ENCODE data around the gene GPR137. TPM values are rescaled to one million over a fixed set of nuclear protein-coding genes. Genes with fewer than 3 reads are reported as not detected.
A peak's percentile ranks its signal among the peaks of the same experiment; 100 is the strongest.

GPR137 gene
- total and polyA plus RNA-seq, 8 donors, result 2.9 to 58.8 (median 20.0) TPM

DNA sequence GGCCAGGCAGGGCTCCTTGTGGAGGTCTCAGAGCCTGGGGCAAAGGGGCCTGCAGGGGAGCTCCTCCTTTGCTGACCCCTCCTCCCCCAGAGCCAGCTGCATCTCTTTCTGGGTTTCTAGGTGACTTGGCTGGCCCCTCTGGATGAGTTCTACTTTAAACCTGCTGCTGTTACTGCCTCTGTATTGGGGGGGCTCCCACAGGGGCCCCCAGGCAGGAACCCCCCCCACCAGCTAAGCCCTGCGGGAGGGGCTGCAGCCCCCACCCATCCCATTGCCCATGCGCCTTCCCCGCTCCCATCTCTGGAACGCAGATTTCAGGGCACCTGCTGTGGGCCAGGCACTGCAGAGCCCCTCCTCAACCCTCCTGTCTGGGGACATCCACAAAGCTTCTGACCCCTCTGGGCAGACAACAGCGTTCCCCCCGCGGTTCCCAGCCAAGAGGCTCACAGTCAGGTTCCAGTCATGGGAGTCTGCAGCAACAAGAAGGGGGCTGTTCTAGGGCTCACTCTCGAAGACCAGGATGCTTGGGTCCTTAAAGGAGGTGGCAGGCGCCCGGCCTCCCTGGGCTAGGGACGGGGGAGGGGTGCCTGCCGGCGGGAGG, 35.1 kb upstream of the GPR137 start:
- H3K4me1 ChIP-seq, result peaks cover 28 to 60% (median 54%) of the 10 kb centered on the region in 4 donors
- no peaks in the 10 kb centered on the region for H3K9me3 ChIP-seq
- H3K36me3 ChIP-seq, result peaks cover 12 to 14% (median 13%) of the 10 kb centered on the region in 4 donors
- H3K27me3 ChIP-seq, result no peaks in the 10 kb centered on the region
- intact Hi-C loops (cut with DNase I; ENCODE audit: low total_unique reads), result no loop called here
- WGBS, 5 donors, result 21 to 33% (median 26%) methylated on average over 9 to 13 of the region's 13 CpGs
- peak overlapping the region; percentile 80 to 86 (median 84) for H3K4me3 ChIP-seq
- no peak for TF ChIP-seq POLR2A (IDR thresholded peaks at IDR 0.05)
- no peak for TF ChIP-seq POLR2AphosphoS5 (IDR thresholded peaks at IDR 0.05)
- TF ChIP-seq, protein P1, sequence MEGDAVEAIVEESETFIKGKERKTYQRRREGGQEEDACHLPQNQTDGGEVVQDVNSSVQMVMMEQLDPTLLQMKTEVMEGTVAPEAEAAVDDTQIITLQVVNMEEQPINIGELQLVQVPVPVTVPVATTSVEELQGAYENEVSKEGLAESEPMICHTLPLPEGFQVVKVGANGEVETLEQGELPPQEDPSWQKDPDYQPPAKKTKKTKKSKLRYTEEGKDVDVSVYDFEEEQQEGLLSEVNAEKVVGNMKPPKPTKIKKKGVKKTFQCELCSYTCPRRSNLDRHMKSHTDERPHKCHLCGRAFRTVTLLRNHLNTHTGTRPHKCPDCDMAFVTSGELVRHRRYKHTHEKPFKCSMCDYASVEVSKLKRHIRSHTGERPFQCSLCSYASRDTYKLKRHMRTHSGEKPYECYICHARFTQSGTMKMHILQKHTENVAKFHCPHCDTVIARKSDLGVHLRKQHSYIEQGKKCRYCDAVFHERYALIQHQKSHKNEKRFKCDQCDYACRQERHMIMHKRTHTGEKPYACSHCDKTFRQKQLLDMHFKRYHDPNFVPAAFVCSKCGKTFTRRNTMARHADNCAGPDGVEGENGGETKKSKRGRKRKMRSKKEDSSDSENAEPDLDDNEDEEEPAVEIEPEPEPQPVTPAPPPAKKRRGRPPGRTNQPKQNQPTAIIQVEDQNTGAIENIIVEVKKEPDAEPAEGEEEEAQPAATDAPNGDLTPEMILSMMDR (IDR thresholded peaks at IDR 0.05), result no peak
- no peak for TF ChIP-seq EP300 (IDR thresholded peaks at IDR 0.05)
- DNase-seq, result no peak
- peak overlapping the region in 2 of 5 donors; percentile 86 to 89 for H3K27ac ChIP-seq

DNA sequence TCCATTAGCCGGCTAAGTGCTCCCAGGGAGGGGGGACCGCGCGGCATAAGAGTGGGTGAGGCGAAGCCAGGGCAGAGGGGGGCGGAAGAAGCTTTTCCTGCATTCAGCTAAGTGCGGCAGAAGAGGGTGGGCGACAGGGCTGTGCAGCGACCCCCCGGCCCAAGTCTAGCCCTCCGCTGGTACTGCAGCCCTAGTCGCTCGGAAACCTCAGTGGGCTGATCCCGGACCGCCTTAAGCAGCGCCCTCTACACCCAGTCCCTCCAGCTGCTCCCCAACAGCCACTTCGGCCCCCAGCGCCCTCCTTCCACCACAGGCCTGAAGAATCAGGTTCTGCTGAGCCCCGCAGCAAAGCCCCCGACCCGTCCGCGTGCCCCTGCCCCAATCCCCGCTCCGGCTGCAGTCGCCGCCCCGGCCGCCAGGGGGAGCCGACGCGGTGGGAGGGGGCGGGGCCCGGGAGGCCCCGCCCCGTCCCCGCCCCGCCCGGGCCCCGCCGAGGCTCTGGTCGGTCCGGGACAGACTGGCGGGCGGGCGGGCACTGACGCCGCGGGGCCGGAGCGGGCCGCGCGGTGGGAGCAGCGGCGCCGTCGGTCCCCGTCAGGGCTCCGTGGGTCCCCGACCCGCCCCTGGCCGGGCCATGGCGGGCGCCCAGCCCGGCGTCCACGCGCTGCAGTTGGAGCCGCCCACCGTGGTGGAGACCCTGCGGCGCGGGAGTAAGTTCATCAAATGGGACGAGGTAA, 34.5 kb upstream of the GPR137 start, which contains the start of gene PLCB3:
Gene PLCB3 (plus strand): TSS at position 515 of the 737 bp plus-strand sequence. CDS start 120 bp downstream, at position 635.
- peaks cover 22 to 53% (median 47%) of the 10 kb centered on the region in 4 donors for H3K4me1 ChIP-seq

DNA sequence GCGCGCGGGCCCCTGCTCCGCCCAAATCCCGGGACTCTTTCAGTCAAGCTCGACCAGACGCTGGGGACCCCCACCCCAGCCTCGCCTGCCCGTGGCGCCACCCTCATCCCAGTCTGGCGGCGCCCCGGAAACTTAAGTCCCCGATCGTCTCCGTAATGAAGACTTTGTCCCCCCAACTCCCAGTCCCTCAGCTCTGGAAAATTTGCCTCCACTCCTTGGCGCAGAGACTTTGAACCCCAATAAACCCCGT, 34.0 kb upstream of the GPR137 start:
- Histone ChIP-seq H3K4me1 (peaks cover 22 to 53% (median 46%) of the 10 kb centered on the region in 4 donors), H3K36me3 (peaks cover 24 to 26% (median 25%) of the 10 kb centered on the region in 4 donors), H3K27ac (peak overlapping the region; percentile 77 to 89 (median 81)), H3K27me3 (no peaks in the 10 kb centered on the region), H3K4me3 (peak overlapping the region; percentile 80 to 86 (median 84)), H3K9me3 (no peaks in the 10 kb centered on the region)
- 0 to 4% (median 2%) methylated on average over 5 to 18 of the region's 18 CpGs for WGBS, 5 donors
- TF ChIP-seq, protein P1 (IDR thresholded peaks at IDR 0.05), result no peak
- TF ChIP-seq POLR2AphosphoS5 (IDR thresholded peaks at IDR 0.05), result no peak
- TF ChIP-seq EP300 (IDR thresholded peaks at IDR 0.05), result no peak
- no peak for TF ChIP-seq POLR2A (IDR thresholded peaks at IDR 0.05)
- no peak for DNase-seq
- intact Hi-C loops (cut with DNase I; ENCODE audit: low total_unique reads), result no loop called here

More for the DNA sequence above, 34.5 kb upstream of the GPR137 start, which contains the start of gene PLCB3:
- intact Hi-C loops (cut with DNase I; ENCODE audit: low total_unique reads), result no loop called here
- H3K27me3 ChIP-seq, result no peaks in the 10 kb centered on the region
- H3K9me3 ChIP-seq, result no peaks in the 10 kb centered on the region
- H3K27ac ChIP-seq, result peak within 1 kb of the TSS; percentile 77 to 89 (median 81)
- TF ChIP-seq POLR2AphosphoS5 (IDR thresholded peaks at IDR 0.05) (peak in 1 of 3 donors; percentile 66), POLR2A (IDR thresholded peaks at IDR 0.05) (no peak)
- TF ChIP-seq, protein P1 (IDR thresholded peaks at IDR 0.05), result peak in 5 of 7 experiments; percentile 37 to 99 (median 78)
- WGBS, 5 donors, result 0 to 1% (median 0%) methylated on average over 5 to 75 of the region's 75 CpGs
- H3K36me3 ChIP-seq, result peaks cover 19 to 21% (median 20%) of the 10 kb centered on the region in 4 donors
- H3K4me3 ChIP-seq, result peak within 1 kb of the TSS; percentile 80 to 86 (median 84)
- DNase-seq, result peak; percentile 71 to 75

DNA sequence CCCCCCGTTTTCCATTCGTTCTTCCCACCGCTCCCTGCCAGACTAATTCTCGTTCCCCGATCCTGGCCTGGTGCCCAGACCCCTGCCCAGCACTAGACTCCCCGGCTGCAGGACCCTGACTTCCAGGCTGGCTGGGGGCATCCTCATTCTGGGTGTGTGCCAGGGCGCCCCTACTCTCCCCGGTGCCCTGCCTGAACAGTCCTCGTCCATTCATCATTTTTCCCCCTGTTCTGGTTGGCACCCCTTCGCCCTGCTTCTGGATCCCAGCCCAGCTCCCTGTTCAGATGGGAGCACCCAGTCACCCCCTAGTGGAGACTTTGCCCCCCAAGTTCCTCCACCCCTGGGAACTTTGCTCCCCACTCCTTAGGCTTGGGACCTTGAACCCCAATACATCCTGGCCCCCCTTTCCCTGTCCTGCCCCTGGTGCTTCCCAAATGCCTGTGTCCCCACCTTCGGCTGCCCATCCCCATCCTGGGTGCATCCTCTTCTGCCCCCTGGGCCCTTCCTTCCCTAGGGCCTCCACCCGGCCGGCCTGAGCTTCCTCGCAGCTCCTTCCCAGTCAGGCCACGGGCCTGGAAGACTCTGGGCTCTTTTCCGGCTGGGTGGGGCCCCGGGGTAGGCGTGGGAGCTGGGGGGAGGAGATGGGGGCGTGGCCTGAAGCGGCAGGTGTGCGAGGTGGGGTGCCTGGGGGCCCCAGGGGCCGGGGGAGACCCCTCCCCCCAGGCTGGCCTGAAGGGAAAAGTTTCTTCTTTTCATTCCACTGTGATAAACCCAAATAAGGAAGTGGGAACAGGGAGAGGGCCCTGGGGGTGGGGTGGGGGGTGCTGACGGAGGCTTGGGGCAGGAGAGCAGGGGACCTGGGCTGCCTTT, 33.4 kb upstream of the GPR137 start:
- TF ChIP-seq POLR2AphosphoS5 (IDR thresholded peaks at IDR 0.05) (peak in 2 of 3 donors; percentile 36 to 57), POLR2A (IDR thresholded peaks at IDR 0.05) (no peak), EP300 (IDR thresholded peaks at IDR 0.05) (no peak)
- TF ChIP-seq, protein P1 (IDR thresholded peaks at IDR 0.05), result peak in 3 of 7 experiments; percentile 7 to 18 (median 9)
- intact Hi-C loops (cut with DNase I; ENCODE audit: low total_unique reads), result no loop called here
- DNase-seq, result peak; percentile 78 to 81
- peak overlapping the region; percentile 77 to 89 (median 81) for H3K27ac ChIP-seq
- no peaks in the 10 kb centered on the region for H3K9me3 ChIP-seq
- peaks cover 22 to 47% (median 41%) of the 10 kb centered on the region in 4 donors for H3K4me1 ChIP-seq
- 2 to 8% (median 4%) methylated on average over 22 to 23 of the region's 23 CpGs for WGBS, 5 donors
- H3K27me3 ChIP-seq, result no peaks in the 10 kb centered on the region
- H3K4me3 ChIP-seq, result peak overlapping the region; percentile 80 to 86 (median 84)
- H3K36me3 ChIP-seq, result peaks cover 27 to 32% (median 30%) of the 10 kb centered on the region in 4 donors

Measured in stomach (tissue), 9 donors.